GM19372 (cell line): Measurements from ENCODE around the gene IL16.
"Not testable (repeated sequence)": the region's sequence is repeated elsewhere in the genome, so short reads cannot be mapped to it uniquely, and the experiment has no call there.

Experiments
- ATAC-seq: cut with Tn5 transposase; IDR thresholded peaks from one replicate; pipeline ENCODE4 v1.9.1; 2021; ENCODE audit warnings: mild to moderate bottlenecking, low read depth, moderate library complexity; ENCODE audit not compliant: unreplicated experiment

The IL16 gene

GRCh38 chr15:81199031-81199779, 2.5 kb downstream of the IL16 start:
- ATAC-seq: no peak

- ATAC-seq: no peak
These were observed 9.3 kb downstream of the IL16 start for GRCh38 chr15:81206018-81206417.

GRCh38 chr15:81207987-81208386, 11.3 kb downstream of the IL16 start:
- ATAC-seq: not testable (repeated sequence)

DNA sequence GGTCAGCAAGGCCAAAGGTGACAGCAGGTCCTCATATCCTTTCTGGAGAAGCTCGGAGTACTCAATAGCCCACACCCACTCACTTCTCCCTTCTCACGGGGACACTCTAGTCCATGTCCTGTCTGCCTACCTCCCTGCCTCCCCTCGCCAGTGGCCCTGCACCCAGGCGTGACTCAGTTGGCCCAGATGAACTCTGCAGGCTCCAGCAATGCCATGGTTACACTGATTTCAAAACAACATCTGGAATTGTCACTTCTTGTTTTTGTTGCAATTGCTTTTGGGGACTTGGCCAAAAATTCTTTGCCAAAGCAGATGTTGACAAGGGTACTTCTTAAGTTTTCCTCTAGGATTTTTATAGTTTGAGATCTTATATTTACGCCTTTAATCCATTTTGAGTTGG, 13.0 kb downstream of the IL16 start:
- ATAC-seq: no peak

DNA sequence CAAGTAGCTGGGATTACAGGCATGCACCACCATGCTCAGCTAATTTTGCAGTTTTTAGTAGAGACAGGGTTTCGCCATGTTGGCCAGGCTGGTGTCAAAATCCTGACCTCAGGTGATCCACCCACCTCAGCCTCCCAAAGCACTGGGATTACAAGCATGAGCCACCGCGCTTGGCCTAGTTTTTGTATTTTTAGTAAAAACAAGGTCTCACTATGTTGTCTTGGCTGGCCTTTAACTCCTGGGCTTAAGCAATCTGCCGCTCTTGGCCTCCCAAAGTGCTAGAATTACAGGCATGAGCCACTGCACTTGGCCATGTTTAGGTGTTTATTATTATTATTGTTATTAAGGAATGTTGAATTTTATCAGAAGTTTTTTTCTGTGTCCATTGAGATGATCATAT, 14.7 kb downstream of the IL16 start:
- ATAC-seq: no peak

DNA sequence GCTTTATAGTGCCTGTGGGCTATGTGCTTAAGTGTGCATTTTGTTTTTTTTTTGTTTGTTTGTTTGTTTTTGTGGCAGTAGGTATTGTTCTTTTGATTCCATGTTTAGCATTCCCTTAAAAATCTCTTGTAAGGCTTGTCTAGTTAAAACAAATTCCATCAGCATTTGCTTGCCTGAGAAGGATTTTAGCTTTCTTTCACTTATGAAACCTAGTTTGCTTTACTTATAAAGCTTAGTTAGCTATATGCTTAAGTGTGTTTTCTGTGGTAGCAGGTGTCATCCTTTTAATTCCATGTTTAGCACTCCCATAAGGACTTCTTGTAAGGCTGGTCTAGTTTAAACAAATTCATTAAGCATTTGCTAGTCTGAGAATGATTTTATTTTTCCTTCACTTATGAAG, 17.3 kb downstream of the IL16 start:
- ATAC-seq: no peak

- no peak for ATAC-seq
These were observed 18.9 kb downstream of the IL16 start for GRCh38 chr15:81215531-81215930.

GRCh38 chr15:81215983-81216382, 19.3 kb downstream of the IL16 start:
- no peak for ATAC-seq

- ATAC-seq: no peak
These were observed 19.7 kb downstream of the IL16 start for GRCh38 chr15:81216422-81216821.

- no peak for ATAC-seq
These were observed 24.8 kb downstream of the IL16 start for GRCh38 chr15:81221449-81221848.

GRCh38 chr15:81222007-81222406, 25.3 kb downstream of the IL16 start:
- ATAC-seq: no peak

GRCh38 chr15:81223346-81223971, 26.8 kb downstream of the IL16 start:
- ATAC-seq: no peak

GRCh38 chr15:81224232-81224631, 27.6 kb downstream of the IL16 start:
- no peak for ATAC-seq

- no peak for ATAC-seq
These were observed 28.5 kb downstream of the IL16 start for GRCh38 chr15:81225161-81225671.

GRCh38 chr15:81227716-81228115, 31.0 kb downstream of the IL16 start:
- ATAC-seq: no peak

GRCh38 chr15:81229586-81229985, 32.9 kb downstream of the IL16 start:
- no peak for ATAC-seq

- no peak for ATAC-seq
These were observed 38.8 kb downstream of the IL16 start for GRCh38 chr15:81235276-81236123.

- ATAC-seq: no peak
These were observed 42.5 kb downstream of the IL16 start for GRCh38 chr15:81239190-81239589.

GRCh38 chr15:81242778-81243177, 46.1 kb downstream of the IL16 start:
- no peak for ATAC-seq

- ATAC-seq: no peak
These were observed 47.6 kb downstream of the IL16 start for GRCh38 chr15:81244306-81244705.

DNA sequence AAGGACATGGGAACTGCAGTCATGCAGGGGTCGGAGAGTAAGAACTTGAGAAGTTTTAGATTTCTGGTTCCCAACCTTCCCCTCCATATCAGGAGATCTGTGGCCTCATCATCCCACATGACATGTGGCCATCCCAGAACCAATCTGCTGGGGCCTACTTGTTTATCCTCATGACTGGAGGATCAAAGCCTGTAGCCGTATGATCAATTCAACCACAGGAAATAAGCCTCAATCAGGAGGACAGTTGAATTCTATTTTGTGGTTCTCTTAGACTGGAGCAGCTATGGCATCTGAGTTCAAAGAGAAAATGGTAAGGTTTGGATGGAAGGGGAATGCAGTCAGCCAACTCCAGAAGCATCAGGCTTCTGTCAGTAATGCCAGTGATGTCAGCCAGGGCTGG, 57.2 kb downstream of the IL16 start:
- no peak for ATAC-seq
